Mammary epithelial cell (primary cell): ENCODE measurements around the gene OLIG3.

Experiments
- CTCF ChIP-seq, 2 donors: IDR thresholded peaks in 1 of 2; conservative IDR thresholded peaks in 1 of 2; 2 replicates each; pipeline ENCODE4 v1.5.1; 2011 to 2012; ENCODE audit warnings: inconsistent platforms in 2 of 2, low read length in 2 of 2, mild to moderate bottlenecking in 2 of 2, control low read depth in 1 of 2, low read depth in 1 of 2; ENCODE audit not compliant: insufficient read depth in 1 of 2; ENCODE audit errors: extremely low read depth in 1 of 2
- EZH2 ChIP-seq: IDR thresholded peaks from 2 replicates; pipeline ENCODE4 v1.6.1; 2012; ENCODE audit warnings: low read length, inconsistent platforms, borderline replicate concordance

- TF ChIP-seq CTCF (conservative IDR thresholded peaks at IDR 0.05 in 1 of 2, IDR thresholded peaks at IDR 0.05 in 1 of 2; ENCODE audit: extremely low read depth in 1 of 2, insufficient read depth in 1 of 2, low read depth in 1 of 2, low read length in 2 of 2) (no peak), EZH2 (no peak)
Observed at GRCh38 chr6:137536104-137536773, 42.0 kb upstream of the OLIG3 start.
